Measurements from ENCODE around the gene TOM1L2. TPM values are rescaled to one million over a fixed set of nuclear protein-coding genes. Genes with fewer than 3 reads are reported as not detected.

The TOM1L2 gene
- total RNA-seq, 1 donor from 2014 or later = 4.3 TPM

- peaks cover 64% of the 10 kb centered on the region for H3K4me1 Mint-ChIP-seq
- no peaks in the 10 kb centered on the region for H3K9me3 Mint-ChIP-seq
- Histone ChIP-seq H3K4me2 (no peak overlapping the region), H3K4me1 (peaks cover 36% of the 10 kb centered on the region), H4K20me1 (ENCODE audit: low read depth) (peaks cover 23% of the 10 kb centered on the region), H3K36me3 (no peaks in the 10 kb centered on the region), H3K79me2 (ENCODE audit: low read depth) (no peaks in the 10 kb centered on the region), H3K27me3 (peaks cover 51% of the 10 kb centered on the region), H3K27ac (no peak overlapping the region), H3K4me3 (no peak overlapping the region), H3F3A (ENCODE audit: low read depth) (peaks cover 32% of the 10 kb centered on the region), H3K9me3 (ENCODE audit: low read depth) (no peaks in the 10 kb centered on the region), H3K9ac (no peak overlapping the region), H2AFZ (replicated peaks) (no peak overlapping the region)
- H3K27ac Mint-ChIP-seq = no peak overlapping the region
- no peaks in the 10 kb centered on the region for H3K27me3 Mint-ChIP-seq (ENCODE audit: insufficient read depth, low read depth)
- H3K36me3 Mint-ChIP-seq = peaks cover 10% of the 10 kb centered on the region
- no peak for TF ChIP-seq EZH2 (IDR thresholded peaks at IDR 0.05)
- no peak for TF ChIP-seq CTCF (IDR thresholded peaks at IDR 0.05)
- no peak for TF ChIP-seq EZH2phosphoT487 (IDR thresholded peaks at IDR 0.05)
- no peak overlapping the region for H3K4me3 Mint-ChIP-seq
- no peak for DNase-seq (ENCODE audit: low spot score)
Observed at GRCh38 chr17:17873450-17873991, 98.7 kb downstream of the TOM1L2 start.

- no peak overlapping the region for H2AFZ ChIP-seq (replicated peaks)
- no peak overlapping the region for H3K4me3 Mint-ChIP-seq
- H3K27me3 ChIP-seq = peaks cover 59% of the 10 kb centered on the region
- H3K9me3 ChIP-seq (ENCODE audit: low read depth) = no peaks in the 10 kb centered on the region
- H3K27me3 Mint-ChIP-seq (ENCODE audit: insufficient read depth, low read depth) = no peaks in the 10 kb centered on the region
- no peak overlapping the region for H3K27ac ChIP-seq
- peaks cover 32% of the 10 kb centered on the region for H3F3A ChIP-seq (ENCODE audit: low read depth)
- no peaks in the 10 kb centered on the region for H3K36me3 ChIP-seq
- H3K9me3 Mint-ChIP-seq = no peaks in the 10 kb centered on the region
- H3K79me2 ChIP-seq (ENCODE audit: low read depth) = no peaks in the 10 kb centered on the region
- H3K4me2 ChIP-seq = no peak overlapping the region
- TF ChIP-seq CTCF (IDR thresholded peaks at IDR 0.05) = no peak
- no peak for TF ChIP-seq EZH2phosphoT487 (IDR thresholded peaks at IDR 0.05)
- TF ChIP-seq EZH2 (IDR thresholded peaks at IDR 0.05) = no peak
- DNase-seq (ENCODE audit: low spot score) = no peak
- peaks cover 33% of the 10 kb centered on the region for H3K4me1 ChIP-seq
- H3K36me3 Mint-ChIP-seq = peaks cover 10% of the 10 kb centered on the region
- peaks cover 23% of the 10 kb centered on the region for H4K20me1 ChIP-seq (ENCODE audit: low read depth)
- no peak overlapping the region for H3K9ac ChIP-seq
- no peak overlapping the region for H3K27ac Mint-ChIP-seq
- H3K4me1 Mint-ChIP-seq = peaks cover 65% of the 10 kb centered on the region
- no peak overlapping the region for H3K4me3 ChIP-seq
Observed at GRCh38 chr17:17872547-17873345, 99.5 kb downstream of the TOM1L2 start.

- peaks cover 15% of the 10 kb centered on the region for H4K20me1 ChIP-seq (ENCODE audit: low read depth)
- no peak for TF ChIP-seq EZH2 (IDR thresholded peaks at IDR 0.05)
Observed at GRCh38 chr17:17871913-17872312, 100.3 kb downstream of the TOM1L2 start.

GRCh38 chr17:17870247-17870646 lies 102.0 kb downstream of the TOM1L2 start:
- Histone ChIP-seq H3K4me3 (no peak overlapping the region), H3K4me2 (no peak overlapping the region), H3K9ac (no peak overlapping the region), H3K4me1 (peaks cover 20% of the 10 kb centered on the region), H2AFZ (replicated peaks) (no peak overlapping the region), H3K9me3 (ENCODE audit: low read depth) (no peaks in the 10 kb centered on the region), H3K79me2 (ENCODE audit: low read depth) (no peaks in the 10 kb centered on the region), H3F3A (ENCODE audit: low read depth) (peaks cover 24% of the 10 kb centered on the region), H3K36me3 (no peaks in the 10 kb centered on the region), H3K27ac (no peak overlapping the region), H3K27me3 (peaks cover 65% of the 10 kb centered on the region), H4K20me1 (ENCODE audit: low read depth) (peaks cover 10% of the 10 kb centered on the region)
- H3K27me3 Mint-ChIP-seq (ENCODE audit: insufficient read depth, low read depth) = no peaks in the 10 kb centered on the region
- H3K4me3 Mint-ChIP-seq = no peak overlapping the region
- no peak overlapping the region for H3K27ac Mint-ChIP-seq
- TF ChIP-seq CTCF (IDR thresholded peaks at IDR 0.05) (no peak), EZH2phosphoT487 (IDR thresholded peaks at IDR 0.05) (no peak), EZH2 (IDR thresholded peaks at IDR 0.05) (no peak)
- H3K9me3 Mint-ChIP-seq = no peaks in the 10 kb centered on the region
- H3K36me3 Mint-ChIP-seq = peaks cover 8% of the 10 kb centered on the region
- no peak for DNase-seq (ENCODE audit: low spot score)
- peaks cover 51% of the 10 kb centered on the region for H3K4me1 Mint-ChIP-seq

More at GRCh38 chr17:17871913-17872312, 100.3 kb downstream of the TOM1L2 start:
- peaks cover 15% of the 10 kb centered on the region for H3K36me3 Mint-ChIP-seq
- H3F3A ChIP-seq (ENCODE audit: low read depth) = peaks cover 25% of the 10 kb centered on the region
- H3K27me3 Mint-ChIP-seq (ENCODE audit: insufficient read depth, low read depth) = no peaks in the 10 kb centered on the region
- no peak overlapping the region for H2AFZ ChIP-seq (replicated peaks)
- no peaks in the 10 kb centered on the region for H3K9me3 Mint-ChIP-seq
- no peaks in the 10 kb centered on the region for H3K9me3 ChIP-seq (ENCODE audit: low read depth)
- no peak overlapping the region for H3K4me3 Mint-ChIP-seq
- no peak overlapping the region for H3K4me2 ChIP-seq
- no peaks in the 10 kb centered on the region for H3K36me3 ChIP-seq
- no peak overlapping the region for H3K27ac ChIP-seq
- no peak overlapping the region for H3K4me3 ChIP-seq
- peaks cover 25% of the 10 kb centered on the region for H3K4me1 ChIP-seq
- H3K4me1 Mint-ChIP-seq = peaks cover 65% of the 10 kb centered on the region
- no peak overlapping the region for H3K27ac Mint-ChIP-seq
- H3K9ac ChIP-seq = no peak overlapping the region
- no peaks in the 10 kb centered on the region for H3K79me2 ChIP-seq (ENCODE audit: low read depth)
- DNase-seq (ENCODE audit: low spot score) = no peak
- H3K27me3 ChIP-seq = peaks cover 67% of the 10 kb centered on the region
